Esophagus muscularis mucosa (tissue), 4 donors: ENCODE data around the gene CAMK1D.

Experiments used
- EP300 ChIP-seq: sonication (generic); formaldehyde crosslinking; IDR thresholded peaks from one replicate; pipeline ENCODE4 v1.6.1; 2017; ENCODE audit warnings: antibody characterized with exemption
- POLR2A ChIP-seq: fragments of 450-650 bp; IDR thresholded peaks from one replicate; pipeline ENCODE4 v1.6.1; 2017; ENCODE audit warnings: antibody characterized with exemption, moderate library complexity, mild to moderate bottlenecking, low read depth
- POLR2AphosphoS5 ChIP-seq, 2 donors: sonication (generic); formaldehyde crosslinking; IDR thresholded peaks; one replicate each; pipeline ENCODE4 v1.6.1; 2017; ENCODE audit warnings: antibody characterized with exemption in 2 of 2
- TF ChIP-seq, protein P1 (sequence below), 3 experiments: fragments of 200-600 bp in 2 of 3; fragments of 450-650 bp in 1 of 3; sonication (generic) in 2 of 3; IDR thresholded peaks; one replicate each; pipeline ENCODE4 v1.5.1; 2017 to 2019; ENCODE audit warnings: antibody characterized with exemption in 3 of 3, mild to moderate bottlenecking in 2 of 3, moderate library complexity in 1 of 3

- TF ChIP-seq POLR2A, result no peak
- TF ChIP-seq, protein P1, sequence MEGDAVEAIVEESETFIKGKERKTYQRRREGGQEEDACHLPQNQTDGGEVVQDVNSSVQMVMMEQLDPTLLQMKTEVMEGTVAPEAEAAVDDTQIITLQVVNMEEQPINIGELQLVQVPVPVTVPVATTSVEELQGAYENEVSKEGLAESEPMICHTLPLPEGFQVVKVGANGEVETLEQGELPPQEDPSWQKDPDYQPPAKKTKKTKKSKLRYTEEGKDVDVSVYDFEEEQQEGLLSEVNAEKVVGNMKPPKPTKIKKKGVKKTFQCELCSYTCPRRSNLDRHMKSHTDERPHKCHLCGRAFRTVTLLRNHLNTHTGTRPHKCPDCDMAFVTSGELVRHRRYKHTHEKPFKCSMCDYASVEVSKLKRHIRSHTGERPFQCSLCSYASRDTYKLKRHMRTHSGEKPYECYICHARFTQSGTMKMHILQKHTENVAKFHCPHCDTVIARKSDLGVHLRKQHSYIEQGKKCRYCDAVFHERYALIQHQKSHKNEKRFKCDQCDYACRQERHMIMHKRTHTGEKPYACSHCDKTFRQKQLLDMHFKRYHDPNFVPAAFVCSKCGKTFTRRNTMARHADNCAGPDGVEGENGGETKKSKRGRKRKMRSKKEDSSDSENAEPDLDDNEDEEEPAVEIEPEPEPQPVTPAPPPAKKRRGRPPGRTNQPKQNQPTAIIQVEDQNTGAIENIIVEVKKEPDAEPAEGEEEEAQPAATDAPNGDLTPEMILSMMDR (IDR thresholded peaks at IDR 0.05), result no peak
- no peak for TF ChIP-seq EP300
- TF ChIP-seq POLR2AphosphoS5 (IDR thresholded peaks at IDR 0.05), result no peak
Measured at GRCh38 chr10:12615296-12616220, 266.2 kb downstream of the CAMK1D start.
